HEK293 (cell line): ENCODE data around the gene GOLGA3.

Experiments used
- BCL11A ChIP-seq: fragments of 450-650 bp; formaldehyde crosslinking; IDR thresholded peaks from 2 replicates; pipeline ENCODE4 v1.5.1; 2016; ENCODE audit warnings: low read depth, missing biosample characterization, missing genetic modification characterization
- ZNF10 ChIP-seq: fragments of 450-650 bp; formaldehyde crosslinking; IDR thresholded peaks from 2 replicates; pipeline ENCODE4 v1.5.1; 2017; ENCODE audit warnings: missing biosample characterization, missing genetic modification characterization
- ZNF302 ChIP-seq: fragments of 450-650 bp; formaldehyde crosslinking; IDR thresholded peaks from 2 replicates; pipeline ENCODE4 v1.5.1; 2016; ENCODE audit warnings: missing biosample characterization, missing genetic modification characterization, low read depth
- TF ChIP-seq, protein P1 (sequence below): fragments of 450-650 bp; formaldehyde crosslinking; IDR thresholded peaks from 2 replicates; pipeline ENCODE4 v1.5.1; 2016; ENCODE audit warnings: missing biosample characterization, missing genetic modification characterization
- TF ChIP-seq, protein P2 (sequence below): fragments of 450-650 bp; formaldehyde crosslinking; IDR thresholded peaks from 2 replicates; pipeline ENCODE4 v1.5.1; 2016; ENCODE audit warnings: missing biosample characterization, missing genetic modification characterization, borderline replicate concordance

DNA sequence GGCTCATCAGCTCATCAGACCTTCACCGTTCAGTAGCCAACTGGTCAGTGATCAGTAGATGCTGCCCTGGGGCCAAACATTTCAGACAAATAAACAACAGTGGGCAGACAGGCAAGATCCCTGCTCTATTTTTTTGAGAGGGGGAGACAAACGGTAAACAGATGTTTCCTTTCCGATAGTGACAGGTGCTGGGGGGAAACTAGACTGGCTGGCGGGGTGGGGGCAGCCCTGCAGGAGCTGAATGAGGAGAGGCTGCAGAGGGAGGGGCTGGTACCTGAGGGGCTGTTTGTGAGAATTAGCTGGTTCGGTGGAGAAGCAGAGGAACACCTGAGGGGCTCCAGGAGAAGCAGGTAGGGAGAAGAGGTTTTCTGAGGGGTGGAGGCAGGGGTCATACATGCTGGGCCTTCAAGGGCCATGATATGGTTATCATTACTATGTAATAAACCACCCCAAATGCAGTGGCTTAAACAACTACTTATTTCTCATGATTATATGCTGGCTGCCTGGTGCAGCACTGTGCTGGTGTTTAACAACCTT is 8.2 kb upstream of the GOLGA3 start:
- no peak for TF ChIP-seq ZNF302 (tag by site-specific recombination)
- TF ChIP-seq, protein P1, sequence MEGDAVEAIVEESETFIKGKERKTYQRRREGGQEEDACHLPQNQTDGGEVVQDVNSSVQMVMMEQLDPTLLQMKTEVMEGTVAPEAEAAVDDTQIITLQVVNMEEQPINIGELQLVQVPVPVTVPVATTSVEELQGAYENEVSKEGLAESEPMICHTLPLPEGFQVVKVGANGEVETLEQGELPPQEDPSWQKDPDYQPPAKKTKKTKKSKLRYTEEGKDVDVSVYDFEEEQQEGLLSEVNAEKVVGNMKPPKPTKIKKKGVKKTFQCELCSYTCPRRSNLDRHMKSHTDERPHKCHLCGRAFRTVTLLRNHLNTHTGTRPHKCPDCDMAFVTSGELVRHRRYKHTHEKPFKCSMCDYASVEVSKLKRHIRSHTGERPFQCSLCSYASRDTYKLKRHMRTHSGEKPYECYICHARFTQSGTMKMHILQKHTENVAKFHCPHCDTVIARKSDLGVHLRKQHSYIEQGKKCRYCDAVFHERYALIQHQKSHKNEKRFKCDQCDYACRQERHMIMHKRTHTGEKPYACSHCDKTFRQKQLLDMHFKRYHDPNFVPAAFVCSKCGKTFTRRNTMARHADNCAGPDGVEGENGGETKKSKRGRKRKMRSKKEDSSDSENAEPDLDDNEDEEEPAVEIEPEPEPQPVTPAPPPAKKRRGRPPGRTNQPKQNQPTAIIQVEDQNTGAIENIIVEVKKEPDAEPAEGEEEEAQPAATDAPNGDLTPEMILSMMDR (tag by site-specific recombination), result no peak
- no peak for TF ChIP-seq ZNF10 (tag by site-specific recombination)
- TF ChIP-seq, protein P2, sequence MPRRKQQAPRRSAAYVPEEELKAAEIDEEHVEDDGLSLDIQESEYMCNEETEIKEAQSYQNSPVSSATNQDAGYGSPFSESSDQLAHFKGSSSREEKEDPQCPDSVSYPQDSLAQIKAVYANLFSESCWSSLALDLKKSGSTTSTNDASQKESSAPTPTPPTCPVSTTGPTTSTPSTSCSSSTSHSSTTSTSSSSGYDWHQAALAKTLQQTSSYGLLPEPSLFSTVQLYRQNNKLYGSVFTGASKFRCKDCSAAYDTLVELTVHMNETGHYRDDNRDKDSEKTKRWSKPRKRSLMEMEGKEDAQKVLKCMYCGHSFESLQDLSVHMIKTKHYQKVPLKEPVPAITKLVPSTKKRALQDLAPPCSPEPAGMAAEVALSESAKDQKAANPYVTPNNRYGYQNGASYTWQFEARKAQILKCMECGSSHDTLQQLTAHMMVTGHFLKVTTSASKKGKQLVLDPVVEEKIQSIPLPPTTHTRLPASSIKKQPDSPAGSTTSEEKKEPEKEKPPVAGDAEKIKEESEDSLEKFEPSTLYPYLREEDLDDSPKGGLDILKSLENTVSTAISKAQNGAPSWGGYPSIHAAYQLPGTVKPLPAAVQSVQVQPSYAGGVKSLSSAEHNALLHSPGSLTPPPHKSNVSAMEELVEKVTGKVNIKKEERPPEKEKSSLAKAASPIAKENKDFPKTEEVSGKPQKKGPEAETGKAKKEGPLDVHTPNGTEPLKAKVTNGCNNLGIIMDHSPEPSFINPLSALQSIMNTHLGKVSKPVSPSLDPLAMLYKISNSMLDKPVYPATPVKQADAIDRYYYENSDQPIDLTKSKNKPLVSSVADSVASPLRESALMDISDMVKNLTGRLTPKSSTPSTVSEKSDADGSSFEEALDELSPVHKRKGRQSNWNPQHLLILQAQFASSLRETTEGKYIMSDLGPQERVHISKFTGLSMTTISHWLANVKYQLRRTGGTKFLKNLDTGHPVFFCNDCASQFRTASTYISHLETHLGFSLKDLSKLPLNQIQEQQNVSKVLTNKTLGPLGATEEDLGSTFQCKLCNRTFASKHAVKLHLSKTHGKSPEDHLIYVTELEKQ (tag by site-specific recombination), result no peak
- TF ChIP-seq BCL11A (tag by site-specific recombination), result no peak
